Stimulated activated CD8-positive, alpha-beta memory T cell treated with anti-CD3 and anti-CD28 coated beads, Interleukin-2, amount 100 ng/mL, for 1 hour (primary cell): ENCODE measurements around the gene ASIP.
A peak's percentile ranks its signal among the peaks of the same experiment; 100 is the strongest.
"Not testable (repeated sequence)": the region's sequence is repeated elsewhere in the genome, so short reads cannot be mapped to it uniquely, and the experiment has no call there.

Experiments
- DNase-seq, 2 donors: peaks; one replicate each; pipeline ENCODE4 v3.0.0-alpha.2; 2020; ENCODE audit warnings: low read depth in 2 of 2

ASIP gene

DNA sequence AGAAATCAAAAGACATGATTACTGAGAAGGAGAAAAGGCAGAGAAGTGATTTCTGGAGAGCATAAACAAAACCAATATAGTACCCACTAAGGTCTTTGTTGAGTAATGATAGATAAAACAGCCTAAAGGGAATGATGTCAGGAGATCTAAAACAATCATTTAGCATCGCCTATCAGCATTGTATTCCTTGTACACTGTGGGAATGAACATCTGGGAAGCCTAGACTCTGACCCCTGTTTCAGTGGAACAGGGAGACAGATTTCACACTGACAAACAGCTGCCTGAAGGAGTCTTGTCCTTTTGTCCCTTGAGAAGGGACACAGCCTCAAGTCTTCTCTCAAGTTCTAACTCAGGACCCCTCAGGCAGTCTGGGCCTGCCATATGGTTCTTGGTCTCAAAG lies 1.7 kb downstream of the ASIP start:
- DNase-seq: no peak

DNA sequence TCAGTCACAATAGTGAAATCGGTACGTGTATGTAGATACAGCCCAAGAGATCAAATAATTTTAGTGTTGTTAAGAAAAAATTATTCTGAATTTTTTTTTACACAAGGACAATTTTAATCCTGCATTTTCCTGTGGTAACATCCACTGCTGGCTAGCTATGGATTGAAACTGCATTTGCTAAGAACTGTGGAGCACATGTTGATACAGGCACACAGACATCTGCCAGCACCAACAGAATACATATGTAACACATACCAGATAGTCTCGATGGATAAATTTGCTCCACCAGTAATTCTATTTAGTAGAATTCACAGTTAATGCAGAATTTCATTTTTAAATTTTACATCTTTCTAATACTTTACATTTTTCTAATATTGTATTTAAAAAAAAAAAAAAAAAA lies 2.2 kb downstream of the ASIP start:
- DNase-seq: no peak

GRCh38 chr20:34246126-34246626 lies 5.0 kb downstream of the ASIP start:
- no peak for DNase-seq

DNA sequence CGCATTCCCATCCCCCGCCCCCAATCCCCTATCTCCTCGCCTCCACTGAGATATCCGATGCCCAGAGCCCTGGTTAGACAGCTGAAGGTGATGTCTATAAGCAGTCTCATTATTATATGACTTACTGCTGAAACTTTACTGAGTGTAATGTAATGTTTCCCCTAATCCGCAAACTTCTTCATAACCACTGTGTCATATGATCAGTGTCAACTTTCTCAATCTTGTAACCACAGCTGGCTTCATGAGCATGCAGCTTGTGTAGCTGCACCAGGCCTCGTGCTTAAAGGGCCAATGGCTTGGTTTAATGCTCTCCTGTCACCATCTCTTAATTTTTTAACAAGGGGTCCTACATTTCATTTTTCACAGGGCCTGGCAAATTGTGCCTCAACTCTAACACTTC lies 8.1 kb downstream of the ASIP start:
- DNase-seq: no peak

- DNase-seq: no peak
These were observed 8.8 kb downstream of the ASIP start for GRCh38 chr20:34250005-34250404.

- no peak for DNase-seq
These were observed 10.4 kb downstream of the ASIP start for GRCh38 chr20:34251619-34252018.

DNA sequence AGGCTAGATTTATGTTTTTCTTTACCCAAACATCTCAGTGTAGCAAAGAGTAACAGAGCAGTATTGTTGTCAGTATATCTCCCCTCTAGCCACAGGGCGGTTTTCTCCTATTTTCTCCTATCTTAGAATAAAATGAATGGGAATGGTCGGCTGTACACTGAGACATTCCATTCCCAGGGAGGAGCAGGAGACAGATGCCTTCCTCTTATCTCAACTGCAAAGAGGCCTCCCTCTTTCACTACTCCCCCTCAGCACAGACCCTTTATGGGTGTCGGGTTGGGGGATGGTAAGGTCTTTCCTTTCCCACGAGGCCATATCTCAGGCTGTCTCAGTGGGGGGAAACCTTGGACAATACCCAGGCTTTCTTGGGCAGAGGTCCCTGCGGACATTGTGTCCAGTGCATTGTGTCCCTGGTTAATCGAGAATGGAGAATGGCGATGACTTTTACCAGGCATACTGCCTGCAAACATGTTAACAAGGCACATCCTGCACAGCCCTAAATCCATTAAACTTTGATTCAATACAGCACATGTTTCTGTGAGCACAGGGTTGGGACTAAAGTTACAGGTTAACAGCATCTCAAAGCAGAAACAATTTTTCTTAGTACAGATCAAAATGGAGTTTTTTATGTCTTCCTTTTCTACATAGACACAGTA lies 11.3 kb downstream of the ASIP start:
- DNase-seq: not testable (repeated sequence)

- no peak for DNase-seq
These were observed 13.8 kb downstream of the ASIP start for GRCh38 chr20:34254979-34255378.

GRCh38 chr20:34256629-34257124 lies 15.5 kb downstream of the ASIP start:
- no peak for DNase-seq

DNA sequence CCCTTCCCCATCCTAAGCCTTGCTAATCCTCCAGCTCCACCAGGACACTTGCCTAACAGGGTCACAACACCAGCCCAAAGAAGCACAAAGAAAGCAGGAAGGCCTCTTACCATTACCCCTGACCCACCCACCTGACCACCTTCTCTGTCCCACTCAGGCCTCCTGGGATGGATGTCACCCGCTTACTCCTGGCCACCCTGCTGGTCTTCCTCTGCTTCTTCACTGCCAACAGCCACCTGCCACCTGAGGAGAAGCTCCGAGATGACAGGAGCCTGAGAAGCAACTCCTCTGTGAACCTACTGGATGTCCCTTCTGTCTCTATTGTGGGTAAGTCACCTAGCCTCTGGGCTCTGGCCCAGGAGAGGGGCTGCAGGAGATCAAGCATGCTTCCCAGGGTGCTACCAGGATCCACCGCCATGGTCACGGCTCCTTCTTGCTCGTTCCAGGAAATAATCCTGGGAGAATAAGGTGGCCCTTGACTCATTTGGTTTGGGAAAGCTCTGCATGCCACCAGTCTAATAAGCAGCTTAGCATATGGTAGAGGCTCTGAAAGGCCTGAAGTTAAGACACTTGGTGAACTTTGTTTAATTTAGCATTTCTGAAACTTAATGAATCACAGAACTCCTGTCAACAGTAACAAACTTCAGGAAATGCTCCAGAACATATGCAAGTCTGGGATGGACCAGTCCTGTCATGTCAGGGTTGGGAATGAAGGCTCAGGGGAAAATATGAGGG lies 19.2 kb downstream of the ASIP start:
- DNase-seq: no peak

GRCh38 chr20:34262488-34263288 lies 21.5 kb downstream of the ASIP start:
- DNase-seq: no peak

GRCh38 chr20:34263468-34263867 lies 22.2 kb downstream of the ASIP start:
- DNase-seq: not testable (repeated sequence)

DNA sequence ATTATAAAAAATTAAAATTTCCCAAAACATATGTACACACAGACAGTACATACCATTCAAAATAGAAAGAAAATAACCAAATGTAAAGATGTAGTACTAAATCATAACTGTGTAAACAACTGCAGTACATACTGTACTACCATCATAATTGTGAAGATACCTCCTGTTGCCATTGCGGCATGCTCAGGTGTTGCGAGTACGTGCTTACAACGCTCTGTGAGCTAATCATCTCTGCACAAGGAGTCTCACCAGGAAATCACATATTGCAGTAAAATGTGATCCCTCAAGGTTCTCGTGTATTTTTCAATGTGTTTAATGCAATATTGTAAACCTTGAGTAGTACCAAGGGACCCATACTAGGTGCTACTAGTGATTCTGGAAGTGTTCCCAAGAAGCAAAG lies 22.9 kb downstream of the ASIP start:
- DNase-seq: no peak

GRCh38 chr20:34268145-34268544 lies 26.9 kb downstream of the ASIP start:
- no peak for DNase-seq

DNA sequence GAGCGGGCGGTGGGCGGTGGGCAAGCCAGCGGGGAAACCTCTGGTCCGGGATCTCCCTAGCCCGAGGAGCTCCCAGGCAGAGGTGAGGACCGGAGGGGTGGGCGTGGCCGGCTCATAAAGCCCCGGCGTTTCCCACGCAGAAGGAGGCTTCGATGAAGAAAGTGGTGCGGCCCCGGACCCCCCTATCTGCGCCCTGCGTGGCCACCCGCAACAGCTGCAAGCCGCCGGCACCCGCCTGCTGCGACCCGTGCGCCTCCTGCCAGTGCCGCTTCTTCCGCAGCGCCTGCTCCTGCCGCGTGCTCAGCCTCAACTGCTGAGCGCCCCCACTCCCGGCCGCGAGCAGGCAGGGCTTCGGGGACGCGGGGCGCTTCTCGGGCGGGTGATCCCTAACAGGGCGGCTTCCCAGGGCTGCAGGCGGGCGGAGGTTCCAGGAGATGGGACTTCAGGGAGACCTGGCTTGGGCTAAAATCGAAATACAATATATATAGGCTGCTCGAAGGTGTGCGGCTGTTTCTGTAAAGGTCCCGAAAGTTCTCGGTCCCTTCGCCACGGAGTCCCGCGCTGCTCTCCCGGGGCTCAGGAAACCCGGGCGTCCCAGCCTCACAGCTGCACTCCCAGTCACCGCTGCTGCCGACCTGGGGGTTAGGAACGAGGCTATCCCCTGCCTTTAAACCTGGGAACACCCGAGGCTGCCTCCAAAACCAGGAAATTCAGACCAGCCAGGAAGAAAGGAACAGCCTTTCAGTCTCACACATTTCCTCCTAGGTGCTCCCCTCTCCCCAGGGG lies 27.8 kb downstream of the ASIP start:
- DNase-seq: peak in 1 of 2 donors; percentile 7

- no peak for DNase-seq
These were observed 28.9 kb downstream of the ASIP start for GRCh38 chr20:34269996-34270627.

GRCh38 chr20:34271956-34272355 lies 30.7 kb downstream of the ASIP start:
- DNase-seq: no peak

DNA sequence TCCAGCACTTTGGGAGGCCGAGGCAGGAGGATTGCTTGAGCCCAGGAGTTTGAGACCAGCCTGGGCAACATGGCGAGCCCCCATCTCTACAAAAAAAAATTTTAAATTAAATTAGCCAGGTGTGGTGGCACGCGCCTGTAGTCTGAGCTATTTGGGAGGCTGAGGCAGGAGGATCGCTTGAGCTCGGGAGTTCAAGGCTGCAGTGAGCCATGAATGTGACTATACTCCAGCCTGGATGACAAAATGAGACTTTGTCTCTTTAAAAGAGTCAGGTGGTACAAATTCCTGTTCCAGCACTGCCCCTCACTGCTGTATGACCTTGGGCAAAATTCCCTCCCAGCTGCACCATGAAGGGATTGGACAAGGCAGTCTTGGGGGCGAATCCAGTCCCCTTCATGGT lies 33.5 kb downstream of the ASIP start:
- DNase-seq: no peak

DNA sequence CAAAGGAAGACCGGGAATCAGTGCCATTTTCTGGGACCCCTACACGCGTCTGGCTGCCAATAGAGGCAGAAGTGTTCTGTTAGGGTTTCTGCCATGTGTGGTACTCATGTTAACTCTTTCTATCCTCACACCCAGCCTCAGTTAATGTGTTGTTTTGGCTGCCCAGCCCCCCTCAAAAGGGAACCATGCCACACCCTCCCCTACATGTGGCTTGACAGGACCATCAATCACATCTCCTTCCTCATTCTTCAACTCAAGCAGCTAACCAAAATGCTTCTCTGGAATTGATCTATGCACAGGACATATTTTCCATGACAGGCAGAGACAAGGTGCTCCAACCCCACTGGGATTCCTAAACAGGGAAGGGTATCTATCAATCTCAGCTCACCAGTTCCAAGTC lies 40.0 kb downstream of the ASIP start:
- no peak for DNase-seq

- no peak for DNase-seq
These were observed 40.8 kb downstream of the ASIP start for GRCh38 chr20:34282041-34282440.

DNA sequence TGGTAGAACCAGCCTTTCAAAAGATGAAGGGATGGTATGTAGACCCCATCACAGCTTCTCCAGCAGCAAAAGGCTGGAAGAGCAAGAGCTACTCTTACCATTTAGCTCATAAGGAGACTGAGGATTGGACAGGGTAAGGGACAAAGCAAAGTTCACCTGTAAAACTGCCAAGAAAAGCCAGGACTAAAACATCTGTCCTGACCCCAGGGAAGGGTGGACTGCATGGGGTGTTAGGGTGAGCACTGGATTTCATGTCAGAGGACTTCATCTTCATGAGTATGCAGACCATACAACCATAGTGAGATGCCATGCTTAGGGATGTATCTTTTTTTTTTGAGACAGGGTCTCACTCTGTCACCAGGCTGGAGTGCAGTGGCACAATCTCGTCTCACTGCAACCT lies 42.6 kb downstream of the ASIP start:
- no peak for DNase-seq
